Activated CD4-positive, alpha-beta T cell treated with anti-CD3 and anti-CD28 coated beads, Interleukin-2, amount 10 ng/mL, durations not matched to agents 24 days and 14 days (primary cell): Measurements from ENCODE around the gene ZACN. TPM values are rescaled to one million over a fixed set of nuclear protein-coding genes. Genes with fewer than 3 reads are reported as not detected.

Experiments used
- DNase-seq: peaks from one replicate; pipeline ENCODE4 v3.0.0; 2022
- H3K27ac Mint-ChIP-seq: one replicate; pipeline ENCODE4 v1.8.0; 2022; ENCODE audit warnings: mild to moderate bottlenecking, mixed read lengths
- H3K27me3 Mint-ChIP-seq: one replicate; pipeline ENCODE4 v1.8.0; 2022; ENCODE audit warnings: mixed read lengths
- H3K36me3 Mint-ChIP-seq: one replicate; pipeline ENCODE4 v1.8.0; 2022; ENCODE audit warnings: low read depth, mild to moderate bottlenecking, mixed read lengths
- H3K4me1 Mint-ChIP-seq: one replicate; pipeline ENCODE4 v1.8.0; 2021; ENCODE audit warnings: mixed read lengths
- H3K4me3 Mint-ChIP-seq: one replicate; pipeline ENCODE4 v1.8.0; 2022; ENCODE audit warnings: mild to moderate bottlenecking, moderate library complexity, mixed read lengths
- H3K9me3 Mint-ChIP-seq: one replicate; pipeline ENCODE4 v1.8.0; 2021; ENCODE audit warnings: mixed read lengths
- intact Hi-C: fragments of 100-400 bp; cut with micrococcal nuclease; formaldehyde crosslinking; loops from one replicate; pipeline ENCODE4 v1.15.1; 2023
- total RNA-seq: library from RNA; stranded (reverse); gene quantifications from 2 replicates; pipeline ENCODE4 v1.2.3, GENCODE V29; 2022

ZACN gene
- total RNA-seq, 1 donor from 2014 or later, result 4.1 TPM

GRCh38 chr17:76115138-76115754, 36.3 kb downstream of the ZACN start:
- intact Hi-C loops, result no loop called here
- H3K27me3 Mint-ChIP-seq, result peaks cover 6% of the 10 kb centered on the region
- no peaks in the 10 kb centered on the region for H3K36me3 Mint-ChIP-seq
- no peak for DNase-seq
- no peak overlapping the region for H3K27ac Mint-ChIP-seq
- no peak overlapping the region for H3K4me3 Mint-ChIP-seq
- H3K4me1 Mint-ChIP-seq, result no peaks in the 10 kb centered on the region
- H3K9me3 Mint-ChIP-seq, result no peaks in the 10 kb centered on the region

- H3K4me3 Mint-ChIP-seq, result no peak overlapping the region
- no peaks in the 10 kb centered on the region for H3K27me3 Mint-ChIP-seq
- H3K27ac Mint-ChIP-seq, result no peak overlapping the region
- H3K4me1 Mint-ChIP-seq, result peaks cover 10% of the 10 kb centered on the region
- intact Hi-C loops, result loop anchor here (2.0 to 5.0 kb wide), 3 partner anchors 61 to 178 kb away; no protein-coding TSS in a partner anchor
- no peaks in the 10 kb centered on the region for H3K9me3 Mint-ChIP-seq
- no peaks in the 10 kb centered on the region for H3K36me3 Mint-ChIP-seq
- DNase-seq, result no peak
These were observed 40.7 kb downstream of the ZACN start for GRCh38 chr17:76119409-76120371.

GRCh38 chr17:76120658-76121008, 41.7 kb downstream of the ZACN start:
- no peak for DNase-seq
- Mint-ChIP-seq H3K9me3 (no peaks in the 10 kb centered on the region), H3K4me3 (no peak overlapping the region), H3K36me3 (no peaks in the 10 kb centered on the region), H3K27ac (peak overlapping the region; percentile 57), H3K4me1 (peaks cover 11% of the 10 kb centered on the region), H3K27me3 (no peaks in the 10 kb centered on the region)
- intact Hi-C loops, result loop anchor here (1.0 to 5.0 kb wide), 4 partner anchors 60 to 177 kb away; no protein-coding TSS in a partner anchor

- DNase-seq, result peak; percentile 69
These were observed 43.0 kb downstream of the ZACN start for GRCh38 chr17:76121932-76122430.

GRCh38 chr17:76122431-76123190, 43.6 kb downstream of the ZACN start:
- Mint-ChIP-seq H3K4me1 (peaks cover 27% of the 10 kb centered on the region), H3K36me3 (no peaks in the 10 kb centered on the region), H3K27me3 (no peaks in the 10 kb centered on the region), H3K9me3 (no peaks in the 10 kb centered on the region), H3K4me3 (peak overlapping the region; percentile 47), H3K27ac (peak overlapping the region; percentile 75)
- intact Hi-C loops, result loop anchor here (5.0 kb wide), 1 partner anchor 175 kb away; no protein-coding TSS in a partner anchor
- no peak for DNase-seq

More at GRCh38 chr17:76121932-76122430, 43.0 kb downstream of the ZACN start:
- H3K9me3 Mint-ChIP-seq, result no peaks in the 10 kb centered on the region
- H3K27me3 Mint-ChIP-seq, result no peaks in the 10 kb centered on the region
- peaks cover 24% of the 10 kb centered on the region for H3K4me1 Mint-ChIP-seq
- intact Hi-C loops, result loop anchor here (1.0 to 5.0 kb wide), 4 partner anchors 59 to 175 kb away; no protein-coding TSS in a partner anchor
- H3K27ac Mint-ChIP-seq, result peak overlapping the region; percentile 72
- no peaks in the 10 kb centered on the region for H3K36me3 Mint-ChIP-seq
- peak overlapping the region; percentile 47 for H3K4me3 Mint-ChIP-seq

GRCh38 chr17:76123191-76123499, 44.2 kb downstream of the ZACN start:
- Mint-ChIP-seq H3K27me3 (no peaks in the 10 kb centered on the region), H3K9me3 (no peaks in the 10 kb centered on the region), H3K36me3 (no peaks in the 10 kb centered on the region), H3K27ac (peak overlapping the region; percentile 75), H3K4me1 (peaks cover 27% of the 10 kb centered on the region), H3K4me3 (peak overlapping the region; percentile 34)
- DNase-seq, result no peak
- intact Hi-C loops, result loop anchor here (5.0 kb wide), 1 partner anchor 174 kb away; no protein-coding TSS in a partner anchor

- no peaks in the 10 kb centered on the region for H3K36me3 Mint-ChIP-seq
- intact Hi-C loops, result loop anchor here (5.0 kb wide), 1 partner anchor 173 kb away; no protein-coding TSS in a partner anchor
- DNase-seq, result no peak
- no peaks in the 10 kb centered on the region for H3K9me3 Mint-ChIP-seq
- H3K27ac Mint-ChIP-seq, result no peak overlapping the region
- no peak overlapping the region for H3K4me3 Mint-ChIP-seq
- H3K4me1 Mint-ChIP-seq, result peaks cover 27% of the 10 kb centered on the region
- H3K27me3 Mint-ChIP-seq, result no peaks in the 10 kb centered on the region
These were observed 45.0 kb downstream of the ZACN start for GRCh38 chr17:76123749-76124581.

- intact Hi-C loops, result loop anchor here (5.0 kb wide), 1 partner anchor 173 kb away; no protein-coding TSS in a partner anchor
- H3K4me3 Mint-ChIP-seq, result no peak overlapping the region
- H3K36me3 Mint-ChIP-seq, result no peaks in the 10 kb centered on the region
- H3K27me3 Mint-ChIP-seq, result no peaks in the 10 kb centered on the region
- H3K9me3 Mint-ChIP-seq, result no peaks in the 10 kb centered on the region
- DNase-seq, result no peak
- H3K27ac Mint-ChIP-seq, result peak overlapping the region; percentile 36
- H3K4me1 Mint-ChIP-seq, result peaks cover 27% of the 10 kb centered on the region
These were observed 45.8 kb downstream of the ZACN start for GRCh38 chr17:76124582-76125390.

GRCh38 chr17:76125391-76125675, 46.4 kb downstream of the ZACN start:
- Mint-ChIP-seq H3K4me1 (peaks cover 27% of the 10 kb centered on the region), H3K27ac (no peak overlapping the region), H3K4me3 (no peak overlapping the region), H3K9me3 (no peaks in the 10 kb centered on the region), H3K36me3 (no peaks in the 10 kb centered on the region), H3K27me3 (no peaks in the 10 kb centered on the region)
- no peak for DNase-seq
- intact Hi-C loops, result no loop called here

- no peak for DNase-seq
- no peaks in the 10 kb centered on the region for H3K9me3 Mint-ChIP-seq
- intact Hi-C loops, result no loop called here
- H3K27me3 Mint-ChIP-seq, result no peaks in the 10 kb centered on the region
- no peak overlapping the region for H3K27ac Mint-ChIP-seq
- no peaks in the 10 kb centered on the region for H3K36me3 Mint-ChIP-seq
- no peak overlapping the region for H3K4me3 Mint-ChIP-seq
- peaks cover 25% of the 10 kb centered on the region for H3K4me1 Mint-ChIP-seq
These were observed 46.9 kb downstream of the ZACN start for GRCh38 chr17:76125922-76126321.

- intact Hi-C loops, result no loop called here
- Mint-ChIP-seq H3K36me3 (no peaks in the 10 kb centered on the region), H3K9me3 (no peaks in the 10 kb centered on the region), H3K4me3 (no peak overlapping the region), H3K27me3 (no peaks in the 10 kb centered on the region), H3K27ac (no peak overlapping the region), H3K4me1 (peaks cover 26% of the 10 kb centered on the region)
- no peak for DNase-seq
These were observed 51.5 kb downstream of the ZACN start for GRCh38 chr17:76130473-76130872.

- H3K36me3 Mint-ChIP-seq, result no peaks in the 10 kb centered on the region
These were observed 52.2 kb downstream of the ZACN start for GRCh38 chr17:76131051-76131691.

More at GRCh38 chr17:76131051-76131691, 52.2 kb downstream of the ZACN start:
- no peaks in the 10 kb centered on the region for H3K27me3 Mint-ChIP-seq
- H3K27ac Mint-ChIP-seq, result no peak overlapping the region
- no peak overlapping the region for H3K4me3 Mint-ChIP-seq
- DNase-seq, result no peak
- no peaks in the 10 kb centered on the region for H3K9me3 Mint-ChIP-seq
- H3K4me1 Mint-ChIP-seq, result peaks cover 22% of the 10 kb centered on the region
- intact Hi-C loops, result no loop called here
